SU-DHL-6 (cell line): ENCODE results near the gene C1QL2.

Source experiments
- EZH2phosphoT487 ChIP-seq: fragments of 200-600 bp; sonication (generic), shearing (Covaris generic); conservative IDR thresholded peaks from 2 replicates; pipeline ENCODE4 v1.6.1; 2018; ENCODE audit warnings: mild to moderate bottlenecking, antibody characterized with exemption, low read length, moderate library complexity, mixed read lengths
- TF ChIP-seq, protein P1 (sequence below): fragments of 200-600 bp; sonication (generic); IDR thresholded peaks from one replicate; pipeline ENCODE4 v1.5.1; 2017; ENCODE audit warnings: antibody characterized with exemption, mild to moderate bottlenecking, low read length, moderate library complexity; ENCODE audit not compliant: insufficient read depth, poor library complexity, severe bottlenecking

- TF ChIP-seq EZH2phosphoT487, result no peak
- TF ChIP-seq, protein P1, sequence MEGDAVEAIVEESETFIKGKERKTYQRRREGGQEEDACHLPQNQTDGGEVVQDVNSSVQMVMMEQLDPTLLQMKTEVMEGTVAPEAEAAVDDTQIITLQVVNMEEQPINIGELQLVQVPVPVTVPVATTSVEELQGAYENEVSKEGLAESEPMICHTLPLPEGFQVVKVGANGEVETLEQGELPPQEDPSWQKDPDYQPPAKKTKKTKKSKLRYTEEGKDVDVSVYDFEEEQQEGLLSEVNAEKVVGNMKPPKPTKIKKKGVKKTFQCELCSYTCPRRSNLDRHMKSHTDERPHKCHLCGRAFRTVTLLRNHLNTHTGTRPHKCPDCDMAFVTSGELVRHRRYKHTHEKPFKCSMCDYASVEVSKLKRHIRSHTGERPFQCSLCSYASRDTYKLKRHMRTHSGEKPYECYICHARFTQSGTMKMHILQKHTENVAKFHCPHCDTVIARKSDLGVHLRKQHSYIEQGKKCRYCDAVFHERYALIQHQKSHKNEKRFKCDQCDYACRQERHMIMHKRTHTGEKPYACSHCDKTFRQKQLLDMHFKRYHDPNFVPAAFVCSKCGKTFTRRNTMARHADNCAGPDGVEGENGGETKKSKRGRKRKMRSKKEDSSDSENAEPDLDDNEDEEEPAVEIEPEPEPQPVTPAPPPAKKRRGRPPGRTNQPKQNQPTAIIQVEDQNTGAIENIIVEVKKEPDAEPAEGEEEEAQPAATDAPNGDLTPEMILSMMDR, result no peak
Observed at GRCh38 chr2:119174993-119175347, 16.4 kb upstream of the C1QL2 start.
